GM04503 (cell line): ENCODE data around the gene NCKAP5.
"Not testable (repeated sequence)": the region's sequence is repeated elsewhere in the genome, so short reads cannot be mapped to it uniquely, and the experiment has no call there.

Experiments used
- DNase-seq: peaks from one replicate; pipeline ENCODE4 v3.0.0-alpha.2; 2012; ENCODE audit warnings: low read depth

NCKAP5 gene

DNA sequence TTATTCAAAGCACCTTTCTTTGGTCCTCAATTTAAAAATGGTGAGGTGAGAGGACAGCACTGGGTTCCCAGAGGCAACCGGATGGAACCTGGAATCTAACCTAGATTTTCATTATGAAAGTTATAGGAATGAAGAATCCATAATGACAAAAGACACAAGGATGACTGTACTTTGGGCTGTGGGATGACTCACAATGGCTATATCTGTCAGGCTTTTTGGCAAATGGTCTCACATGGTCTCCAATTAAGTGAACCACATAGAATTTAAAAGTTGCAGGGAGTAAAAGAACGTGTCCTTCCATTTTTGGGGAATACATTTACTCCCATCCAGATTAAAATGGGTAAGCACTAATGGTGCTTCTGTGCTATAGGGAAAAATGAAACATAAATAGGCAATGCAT lies 866.5 kb downstream of the NCKAP5 start:
- no peak for DNase-seq

- not testable (repeated sequence) for DNase-seq
Observed at GRCh38 chr2:132699802-132700201, 868.5 kb downstream of the NCKAP5 start.

- DNase-seq: not testable (repeated sequence)
Observed at GRCh38 chr2:132698347-132698746, 869.9 kb downstream of the NCKAP5 start.

- no peak for DNase-seq
Observed at GRCh38 chr2:132697556-132698205, 870.6 kb downstream of the NCKAP5 start.

DNA sequence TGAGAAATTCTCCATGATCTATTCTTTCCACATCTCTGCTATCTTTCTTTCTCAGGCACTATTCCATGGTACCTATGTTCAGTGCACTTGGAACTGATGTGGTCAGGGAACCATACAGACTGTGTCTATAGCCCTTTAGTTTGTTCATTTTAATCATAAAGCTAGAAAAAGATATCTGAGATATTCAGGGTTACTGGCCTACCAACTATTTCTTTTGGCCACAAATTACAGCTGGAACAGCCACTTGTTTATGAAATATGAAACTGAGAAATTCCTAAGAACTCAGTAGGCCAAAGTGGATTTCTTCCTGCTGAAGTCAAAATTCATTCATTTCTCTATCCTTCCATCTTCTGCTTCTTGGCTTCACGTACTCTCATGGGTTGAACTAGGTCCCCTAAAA lies 875.4 kb downstream of the NCKAP5 start:
- no peak for DNase-seq

DNA sequence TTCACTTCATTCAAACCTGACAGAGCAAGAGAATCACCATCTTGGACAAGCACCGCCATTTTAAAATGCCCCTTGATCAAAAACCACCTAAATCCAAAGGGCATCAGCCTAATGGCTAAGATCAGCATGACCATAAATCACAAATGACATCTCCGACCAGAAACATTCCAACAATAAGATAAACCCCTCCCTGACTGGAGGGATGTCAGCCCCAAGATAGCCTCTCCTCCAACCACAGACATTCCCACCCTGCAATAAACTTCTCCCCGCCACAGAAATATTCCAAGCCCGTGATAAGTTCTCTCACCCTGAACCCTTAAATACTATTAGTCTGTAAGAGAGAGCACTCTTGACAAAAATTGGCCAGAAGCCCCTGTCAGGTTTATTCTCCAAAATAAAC lies 876.7 kb downstream of the NCKAP5 start:
- DNase-seq: no peak

DNA sequence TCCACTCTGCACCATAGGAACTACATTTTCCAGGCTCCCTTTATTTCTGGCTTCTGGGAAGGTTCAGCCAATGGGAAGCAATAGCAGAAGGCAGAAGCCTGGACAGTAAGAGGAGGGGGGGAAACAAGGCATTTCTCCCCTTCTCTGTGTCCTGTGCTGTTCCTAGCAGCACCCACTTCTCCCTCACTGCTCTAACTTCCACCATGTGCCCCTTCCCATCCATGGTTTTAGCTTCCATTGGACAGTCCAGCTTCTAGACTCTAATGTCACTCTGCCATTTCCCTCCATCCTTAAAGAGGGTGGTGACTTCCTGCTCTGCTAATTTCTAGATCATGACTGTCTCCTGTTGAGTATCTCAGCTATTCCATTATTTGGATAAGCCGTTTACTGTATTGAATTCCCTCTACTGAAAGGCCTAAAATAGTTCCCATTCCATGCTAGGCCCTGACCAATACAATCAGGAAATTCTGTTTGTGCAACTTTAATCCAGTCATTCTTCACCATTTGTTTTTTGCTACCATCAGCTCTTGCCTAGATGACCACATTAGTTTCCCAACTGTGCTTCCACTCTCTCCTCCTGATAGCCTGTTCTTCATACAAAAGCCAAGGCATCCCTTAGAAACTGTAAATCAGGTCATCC lies 877.5 kb downstream of the NCKAP5 start:
- no peak for DNase-seq

DNA sequence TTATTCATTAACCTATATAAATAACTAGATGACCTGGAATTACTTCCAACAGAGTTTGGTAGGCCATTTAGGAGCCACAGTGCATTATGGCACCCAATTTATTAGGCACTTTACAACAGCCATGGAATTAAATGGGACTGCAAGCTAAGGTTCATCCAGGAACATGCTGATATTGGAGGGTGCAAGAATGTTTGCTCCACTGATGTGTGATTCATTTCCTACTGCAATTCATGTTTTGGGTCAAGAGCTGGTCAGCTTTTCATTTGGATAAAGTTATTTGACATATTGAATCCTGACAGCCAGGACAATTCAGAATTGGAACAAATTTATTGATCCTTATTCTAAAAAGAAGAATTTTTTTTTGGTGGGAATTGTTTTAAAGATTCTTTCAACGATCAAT lies 886.5 kb downstream of the NCKAP5 start:
- DNase-seq: no peak

DNA sequence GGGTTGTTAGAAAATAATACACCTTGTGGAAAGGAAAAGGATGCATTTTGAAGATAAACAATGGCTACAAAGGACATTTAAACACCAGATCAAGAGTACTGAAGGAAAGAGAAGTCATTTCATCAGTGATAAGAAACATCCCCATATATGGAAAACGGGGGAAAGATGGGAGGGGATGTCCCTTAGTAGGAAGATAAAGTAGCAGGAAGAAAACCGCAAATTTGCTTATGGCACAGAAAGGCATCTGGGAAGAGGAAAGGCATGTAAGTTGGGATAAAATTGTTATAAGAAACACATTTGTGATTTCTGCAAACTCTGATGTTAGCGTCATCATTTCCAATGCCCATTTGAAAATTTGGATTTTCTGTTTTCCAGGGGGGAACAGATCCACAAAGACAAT lies 887.7 kb downstream of the NCKAP5 start:
- no peak for DNase-seq

DNA sequence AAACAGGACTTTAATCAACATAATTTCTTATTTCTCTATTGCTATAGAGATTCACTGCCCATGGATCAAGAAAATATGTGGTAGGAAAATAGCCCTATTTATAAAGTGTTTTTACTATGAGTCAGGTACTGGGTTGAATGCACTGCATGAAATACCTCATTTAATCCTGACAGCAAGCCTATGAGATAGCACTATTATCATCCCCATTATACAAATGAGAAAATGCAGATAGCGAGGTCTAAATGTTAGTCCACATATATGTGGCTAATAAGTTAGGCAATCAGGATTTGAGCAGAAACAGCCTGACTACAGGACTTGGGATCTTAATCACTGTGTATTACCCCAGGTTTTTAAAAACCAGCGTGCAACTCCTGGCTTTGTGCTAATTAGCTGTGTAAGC lies 889.8 kb downstream of the NCKAP5 start:
- no peak for DNase-seq

- no peak for DNase-seq
Observed at GRCh38 chr2:132677661-132678060, 890.6 kb downstream of the NCKAP5 start.

- no peak for DNase-seq
Observed at GRCh38 chr2:132676999-132677398, 891.3 kb downstream of the NCKAP5 start.

- DNase-seq: no peak
Observed at GRCh38 chr2:132671151-132671835, 897.0 kb downstream of the NCKAP5 start.

DNA sequence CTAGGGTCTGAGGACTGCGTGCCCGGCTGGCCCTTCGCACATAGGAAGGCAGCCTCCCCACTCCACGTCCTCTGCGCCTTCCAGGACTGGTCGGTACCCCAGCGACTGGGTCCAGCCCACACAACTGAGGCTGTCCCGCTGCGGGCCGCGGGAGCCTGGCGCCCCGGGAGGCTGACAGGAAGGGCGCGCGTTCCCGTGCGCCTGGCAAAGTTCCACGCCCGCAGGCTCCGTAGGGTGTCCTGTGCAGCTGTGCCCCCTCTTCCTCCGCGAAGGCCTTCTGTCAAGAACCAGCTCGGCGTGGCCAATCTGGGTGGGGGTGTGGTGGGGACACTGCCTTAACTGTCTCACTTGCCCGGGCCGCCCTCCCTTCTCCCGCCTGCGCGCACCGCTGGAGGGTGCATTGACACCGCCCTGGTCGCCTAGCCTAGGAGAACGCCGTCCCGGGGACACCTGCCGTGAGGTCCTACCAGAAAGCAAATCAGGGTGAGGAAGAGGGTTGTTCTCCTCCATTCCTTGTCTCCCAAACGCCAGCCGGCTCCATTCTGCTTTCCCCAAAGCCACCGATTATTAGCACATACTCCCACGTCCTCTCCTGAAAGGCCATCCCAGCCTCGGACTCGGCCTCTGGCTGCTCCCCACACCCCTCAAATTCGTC lies 897.6 kb downstream of the NCKAP5 start:
- no peak for DNase-seq

DNA sequence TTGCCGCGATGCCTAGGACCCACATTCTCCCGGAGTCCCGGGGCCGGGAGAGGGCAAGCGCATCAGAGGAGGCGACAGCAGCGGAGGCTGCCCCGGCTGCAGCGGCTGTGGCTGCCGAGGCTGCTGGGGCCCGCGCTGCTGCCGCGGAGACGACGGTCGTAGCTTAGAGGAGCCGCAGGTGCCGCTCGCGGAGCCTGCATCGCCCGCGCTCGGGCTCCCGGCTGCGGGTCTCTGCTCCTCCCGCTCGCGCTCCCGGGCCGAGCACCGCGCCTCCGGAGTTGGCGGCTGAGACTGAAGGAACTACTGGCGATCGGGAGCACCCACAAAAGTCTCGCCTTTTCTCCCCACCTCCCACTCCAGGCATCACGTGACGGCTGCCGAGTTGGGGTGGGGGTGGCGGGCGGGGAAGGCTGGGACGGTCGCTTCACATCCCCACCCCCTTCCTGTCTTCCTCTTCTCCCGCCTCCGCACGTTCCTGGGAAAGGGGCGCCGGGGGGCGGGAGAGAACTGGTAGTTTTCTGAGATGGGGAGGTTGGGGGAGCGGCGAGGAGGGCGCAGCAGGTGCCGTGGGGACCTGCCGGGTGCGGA lies 898.3 kb downstream of the NCKAP5 start, which contains the start of gene LYPD1:
Gene LYPD1, minus strand, starts transcription at position 298 of the 588 bp plus-strand sequence. Its CDS starts 273 bp downstream, at position 25.
- no peak for DNase-seq

DNA sequence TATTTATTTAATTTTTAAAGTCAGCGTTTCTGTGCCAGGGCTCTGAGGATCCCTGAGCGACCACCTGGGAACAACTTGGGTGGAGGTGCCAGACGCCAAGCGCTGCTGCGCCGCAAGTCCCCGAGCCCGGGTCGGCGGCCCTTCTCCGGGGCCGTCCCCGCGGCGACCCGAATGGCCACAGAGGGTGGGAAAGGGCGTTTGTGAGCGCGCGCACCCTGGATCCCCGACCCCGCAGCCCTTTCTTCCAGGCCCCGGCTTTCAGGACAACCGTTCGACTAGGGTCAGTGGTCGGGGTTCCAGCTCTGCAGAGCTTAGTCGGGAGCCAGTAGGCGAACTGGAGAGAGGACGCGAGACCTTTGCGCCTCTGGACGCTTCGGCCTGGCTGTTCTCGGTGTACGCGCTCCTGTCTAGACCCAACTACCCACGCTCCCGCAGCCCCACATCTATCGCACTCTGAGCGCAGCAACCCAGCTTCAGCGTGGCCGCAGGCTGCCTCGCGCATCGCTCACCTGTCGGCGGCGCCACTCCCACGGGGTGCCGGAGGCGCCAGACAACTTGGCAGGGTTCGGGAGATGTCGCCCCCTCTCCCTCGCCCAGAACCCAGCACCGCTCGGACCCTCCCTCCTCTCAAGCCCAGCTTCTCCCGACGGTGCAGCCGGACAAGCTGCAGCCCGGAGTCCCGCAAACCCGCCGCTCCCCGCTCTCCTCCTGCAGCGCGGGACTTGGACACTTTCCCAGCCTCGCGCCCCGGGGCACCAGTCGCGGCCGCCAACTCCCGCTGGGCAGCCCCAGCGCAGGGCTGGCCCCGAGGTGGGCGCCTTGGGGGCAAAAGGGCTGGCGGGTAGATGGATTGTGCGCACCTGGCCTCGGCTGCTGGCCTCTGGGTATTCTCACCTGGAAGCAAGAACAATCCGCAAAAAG lies 899.0 kb downstream of the NCKAP5 start:
- no peak for DNase-seq

GRCh38 chr2:132668189-132668823 lies 900.0 kb downstream of the NCKAP5 start:
- no peak for DNase-seq

DNA sequence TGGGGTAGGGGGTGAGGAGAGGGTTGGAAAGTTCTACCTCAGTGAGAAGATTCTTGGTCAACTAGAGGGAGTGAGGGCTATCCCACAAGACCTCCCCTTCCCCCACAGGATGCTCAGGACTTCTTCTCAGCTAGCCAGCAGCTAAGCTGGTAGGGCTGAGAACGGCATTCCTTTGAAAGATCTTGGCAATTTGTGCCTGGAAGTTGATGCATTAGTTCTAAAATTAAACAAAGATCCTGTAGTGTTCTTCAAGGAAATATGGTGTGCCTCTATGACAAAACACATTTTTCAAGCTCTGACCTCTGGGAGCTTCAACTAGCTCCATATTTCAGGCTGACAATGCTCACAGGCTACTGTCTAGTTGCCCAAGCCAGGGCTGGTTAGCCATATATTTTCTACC lies 900.6 kb downstream of the NCKAP5 start:
- no peak for DNase-seq

- no peak for DNase-seq
Observed at GRCh38 chr2:132665401-132666140, 902.7 kb downstream of the NCKAP5 start.

GRCh38 chr2:132664096-132664495 lies 904.2 kb downstream of the NCKAP5 start:
- DNase-seq: no peak
